HepG2 (cell line): ENCODE results near the gene CXCR5. TPM values are rescaled to one million over a fixed set of nuclear protein-coding genes. Genes with fewer than 3 reads are reported as not detected.

ENCODE experiments used
- ATAC-seq: fragments of 200-7000 bp; cut with Tn5 transposase; 3 replicates; pipeline ENCODE4 v1.9.1; 2020; ENCODE audit warnings: mild to moderate bottlenecking, moderate library complexity
- BruUV-seq: library from RNA; stranded (reverse); fragments of 400-500 nt; replicated peaks from 2 replicates; lab custom pipeline; 2021; lab: Mats Ljungman, UMichigan
- CTCF ChIA-PET: fragments of 300-600 bp; formaldehyde crosslinking; extraction: SDS; loops from one replicate; lab custom pipeline; 2021; ENCODE audit warnings: low total read pairs, inconsistent platforms, low intra/inter-chr PET ratio; lab: Yijun Ruan, JAX
- POLR2A ChIA-PET: fragments of 350-600 bp; sonication (Branson Sonifier 250); formaldehyde crosslinking; loops from one replicate; lab custom pipeline; 2020; ENCODE audit warnings: antibody characterized with exemption, inconsistent platforms; lab: Yijun Ruan, JAX
- DNase-seq: peaks from one replicate; pipeline ENCODE4 v3.0.0-alpha.2; 2015; ENCODE audit warnings: low spot score
- FAIRE-seq: peaks from 3 replicates; lab custom pipeline; 2011; peaks lifted over from hg19 to GRCh38; lab: Jason Lieb, UNC
- H2AFZ ChIP-seq: one replicate; pipeline ENCODE4 v1.6.1; 2011; ENCODE audit warnings: low read length, inconsistent platforms
- H3K27ac ChIP-seq: fragments of 300-600 bp; 3 replicates; pipeline ENCODE4 v1.8.0; 2011; ENCODE audit warnings: mixed run types, mild to moderate bottlenecking, mixed read lengths, low read length, inconsistent platforms; ENCODE audit not compliant: insufficient read depth; ENCODE audit errors: extremely low read length
- H3K27me3 ChIP-seq, 2 experiments: fragments of 200-600 bp in 1 of 2; 2 replicates in 1 of 2; 3 replicates in 1 of 2; pipeline versions ENCODE4 v1.6.0 to v1.8.0; 2011; ENCODE audit warnings: low read length in 2 of 2, mild to moderate bottlenecking in 2 of 2, moderate library complexity in 2 of 2, inconsistent platforms in 1 of 2; ENCODE audit not compliant: insufficient read depth in 2 of 2, control insufficient read depth in 1 of 2
- H3K36me3 ChIP-seq, 2 experiments: fragments of 200-600 bp in 1 of 2; replicated peaks in 1 of 2; 2 replicates in 1 of 2; 3 replicates in 1 of 2; pipeline versions ENCODE4 v1.5.1 to v1.8.0; 2011; ENCODE audit warnings: low read length in 2 of 2, inconsistent platforms in 1 of 2; ENCODE audit not compliant: insufficient read depth in 2 of 2, control insufficient read depth in 1 of 2
- H3K4me1 ChIP-seq: 2 replicates; pipeline ENCODE4 v1.5.1; 2012; ENCODE audit warnings: low read length, inconsistent platforms; ENCODE audit not compliant: insufficient read depth
- H3K4me2 ChIP-seq: 2 replicates; pipeline ENCODE4 v1.6.0; 2011; ENCODE audit warnings: low read depth, low read length, inconsistent platforms
- H3K4me3 ChIP-seq, 3 experiments: fragments of 200-600 bp in 1 of 3; sonication (generic), shearing (Covaris generic) in 1 of 3; replicated peaks in 1 of 3; 2 replicates each; pipeline ENCODE4 v1.5.1; 2011 to 2016; ENCODE audit warnings: low read length in 3 of 3, inconsistent platforms in 2 of 3, low read depth in 2 of 3, mild to moderate bottlenecking in 2 of 3, control low read depth in 1 of 3, mixed read lengths in 1 of 3; ENCODE audit not compliant: insufficient read depth in 1 of 3
- H3K79me2 ChIP-seq: one replicate; pipeline ENCODE4 v1.6.1; 2011; ENCODE audit warnings: low read length, inconsistent platforms; ENCODE audit not compliant: insufficient read depth
- H3K9ac ChIP-seq: 2 replicates; pipeline ENCODE4 v1.6.0; 2011; ENCODE audit warnings: mild to moderate bottlenecking, low read depth, low read length, inconsistent platforms; ENCODE audit not compliant: insufficient read depth
- H3K9me3 ChIP-seq: 2 replicates; pipeline ENCODE4 v1.5.1; 2012; ENCODE audit warnings: mild to moderate bottlenecking, low read length
- H4K20me1 ChIP-seq: 2 replicates; pipeline ENCODE4 v1.6.0; 2011; ENCODE audit warnings: inconsistent platforms, mild to moderate bottlenecking, low read length, moderate library complexity; ENCODE audit not compliant: insufficient read depth
- BCL6 ChIP-seq: IDR thresholded peaks from 2 replicates; pipeline ENCODE4 v1.6.1; 2016; ENCODE audit warnings: missing genetic modification reagents, missing compliant biosample characterization
- CEBPB ChIP-seq: IDR thresholded peaks from 2 replicates; pipeline ENCODE4 v1.6.1; 2011; ENCODE audit warnings: low read depth, low read length, improper control_type of control experiment, borderline replicate concordance
- DMAP1 ChIP-seq: IDR thresholded peaks from 2 replicates; pipeline ENCODE4 v1.6.1; 2016
- HMG20A ChIP-seq: IDR thresholded peaks from 2 replicates; pipeline ENCODE4 v1.6.1; 2016; ENCODE audit warnings: borderline replicate concordance
- HNF4A ChIP-seq: sonication (generic); formaldehyde crosslinking; IDR thresholded peaks from 2 replicates; pipeline ENCODE4 v1.4.0; 2020; ENCODE audit warnings: missing genetic modification reagents
- KLF16 ChIP-seq, 2 experiments: sonication (generic) in 1 of 2; formaldehyde crosslinking in 1 of 2; IDR thresholded peaks; 2 replicates each; pipeline versions ENCODE4 v1.6.1 to v1.8.0; 2016 to 2023; ENCODE audit warnings: missing genetic modification reagents in 2 of 2, missing compliant biosample characterization in 1 of 2
- KLF6 ChIP-seq: IDR thresholded peaks from 2 replicates; pipeline ENCODE4 v1.8.0; 2016; ENCODE audit warnings: missing biosample characterization, missing genetic modification reagents
- MATR3 ChIP-seq: sonication (generic); formaldehyde crosslinking; IDR thresholded peaks from 2 replicates; pipeline ENCODE4 v1.4.0; 2020; ENCODE audit warnings: missing genetic modification reagents
- SOX13 ChIP-seq, 3 experiments: fragments of 450-650 bp in 1 of 3; sonication (generic) in 1 of 3; formaldehyde crosslinking in 1 of 3; IDR thresholded peaks in 2 of 3; conservative IDR thresholded peaks in 1 of 3; 2 replicates each; pipeline versions ENCODE4 v1.5.0 to v1.6.1; 2016 to 2020; ENCODE audit warnings: antibody characterized with exemption in 1 of 3, mild to moderate bottlenecking in 1 of 3, missing compliant biosample characterization in 1 of 3, missing genetic modification reagents in 1 of 3, moderate library complexity in 1 of 3
- SOX6 ChIP-seq, 2 experiments: fragments of 450-650 bp in 1 of 2; sonication (generic) in 1 of 2; formaldehyde crosslinking in 1 of 2; IDR thresholded peaks; 2 replicates each; pipeline versions ENCODE4 v1.4.0 to v1.6.1; 2017 to 2020; ENCODE audit warnings: antibody characterized with exemption in 1 of 2, mild to moderate bottlenecking in 1 of 2, missing genetic modification reagents in 1 of 2
- TRIM24 ChIP-seq: sonication (generic); formaldehyde crosslinking; IDR thresholded peaks from 2 replicates; pipeline ENCODE4 v1.8.0; 2022; ENCODE audit warnings: mild to moderate bottlenecking, missing genetic modification reagents
- ZNF10 ChIP-seq: sonication (generic); formaldehyde crosslinking; IDR thresholded peaks from 2 replicates; pipeline ENCODE4 v1.4.0; 2020; ENCODE audit warnings: mild to moderate bottlenecking, low read depth, missing genetic modification reagents, borderline replicate concordance
- ZNF180 ChIP-seq: sonication (generic); formaldehyde crosslinking; IDR thresholded peaks from 2 replicates; pipeline ENCODE4 v1.4.0; 2020; ENCODE audit warnings: low read depth, missing genetic modification reagents, borderline replicate concordance
- ZNF484 ChIP-seq: sonication (generic); formaldehyde crosslinking; IDR thresholded peaks from 2 replicates; pipeline ENCODE4 v1.5.1; 2020; ENCODE audit warnings: mild to moderate bottlenecking, low read depth, missing genetic modification reagents, borderline replicate concordance
- ZNF530 ChIP-seq: sonication (generic); formaldehyde crosslinking; IDR thresholded peaks from 2 replicates; pipeline ENCODE4 v1.5.0; 2020; ENCODE audit warnings: low read depth, mild to moderate bottlenecking, missing genetic modification reagents
- WGBS: methylation state at CpG from one replicate; pipeline ENCODE4 v1.1.6; 2017; ENCODE audit warnings: low lambda C conversion rate; 5-methylcytosine and 5-hydroxymethylcytosine counted together
- in situ Hi-C: cut with HindIII; loops from 2 replicates; pipeline ENCODE4 v1.10.0; 2017; ENCODE audit warnings: low pct_unique_long_range_greater_than_20kb; ENCODE audit not compliant: extremely low pct_ligation_motif_present
- intact Hi-C: fragments of 100-400 bp; cut with micrococcal nuclease; formaldehyde crosslinking; loops from one replicate; pipeline ENCODE4 v1.10.0; 2022; ENCODE audit not compliant: unreplicated experiment
- polyA plus RNA-seq, 8 experiments: library from polyadenylated mRNA; depleted of rRNA in 3 of 8; stranded (reverse) in 7 of 8; unstranded in 1 of 8; fragments of >200 nt; fragmentation: Illumina TruSeq in 4 of 8; extraction: Trizol in 4 of 8; gene quantifications; 2 replicates each; pipeline versions ENCODE4 v1.2.1 to v1.2.3, GENCODE V29; 2011 to 2016; ENCODE audit warnings: low read depth in 4 of 8, missing spikeins in 1 of 8, mixed read lengths in 1 of 8; ENCODE audit not compliant: insufficient read depth in 1 of 8
- total RNA-seq, 5 experiments: library from RNA; depleted of rRNA; stranded (reverse); fragments of >200 nt; fragmentation: Illumina TruSeq; extraction: Trizol; gene quantifications; 2 replicates each; pipeline ENCODE4 v1.2.3, GENCODE V29; 2016; ENCODE audit warnings: low read depth in 1 of 5
- TF ChIP-seq, protein P1 (sequence below): sonication (generic); formaldehyde crosslinking; IDR thresholded peaks from 2 replicates; pipeline ENCODE4 v1.4.0; 2020; ENCODE audit warnings: mild to moderate bottlenecking, missing genetic modification reagents
- TF ChIP-seq, protein P2 (sequence below): sonication (generic); formaldehyde crosslinking; IDR thresholded peaks from 2 replicates; pipeline ENCODE4 v1.8.1; 2023; ENCODE audit warnings: mild to moderate bottlenecking, missing genetic modification reagents
- TF ChIP-seq, protein P3 (sequence below): sonication (generic); formaldehyde crosslinking; conservative IDR thresholded peaks from 2 replicates; pipeline ENCODE4 v1.4.0; 2020; ENCODE audit warnings: mild to moderate bottlenecking, missing genetic modification reagents, moderate library complexity

The CXCR5 gene
- total and polyA plus RNA-seq, 2 of the 13 experiments (the other 11 are each of a cell fraction or from before 2014, with no cell fraction given), result not detected

DNA sequence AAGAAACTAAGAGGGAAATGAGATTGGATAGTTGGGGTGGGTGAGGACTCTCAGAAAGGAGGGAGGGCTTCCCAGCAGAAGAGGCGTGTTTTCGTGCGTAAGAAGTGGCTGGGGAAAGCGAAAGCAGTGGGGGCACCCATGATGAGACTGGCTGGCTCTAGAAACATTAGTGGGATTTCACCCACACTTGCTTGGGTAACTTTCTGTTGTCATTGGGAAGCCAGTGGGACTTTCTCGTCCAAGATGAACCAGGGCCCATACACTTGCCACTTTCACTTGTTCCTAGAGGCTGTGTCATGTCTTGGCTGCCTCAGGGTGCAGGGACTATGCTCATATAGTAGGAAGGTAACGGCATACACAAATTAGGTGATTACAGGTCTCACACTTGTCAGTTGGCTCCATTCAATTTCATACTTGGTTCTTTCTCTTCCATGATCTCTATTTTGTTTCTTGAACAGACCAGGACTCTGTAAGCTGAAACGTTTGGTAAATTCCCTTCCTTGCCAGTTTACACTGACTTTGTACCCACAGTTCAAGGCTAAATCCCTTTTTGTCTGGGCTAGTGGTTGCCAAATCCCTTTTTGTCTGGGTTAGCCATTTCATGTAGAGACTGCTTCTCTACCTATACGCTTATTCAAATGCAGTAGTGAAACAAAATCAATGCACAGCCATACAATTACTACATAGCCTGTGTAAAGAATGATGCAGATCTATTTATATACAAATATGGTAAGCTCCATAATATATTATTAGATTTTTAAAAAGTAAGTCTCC is 42.0 kb upstream of the CXCR5 start:
- POLR2A ChIA-PET, result no interaction called here
- Histone ChIP-seq H3K27me3 (no peaks in the 10 kb centered on the region), H2AFZ (no peak overlapping the region), H3K4me2 (peak overlapping the region; percentile 64), H3K4me3 (no peak overlapping the region; a peak in 2 of 6 replicates), H3K27ac (no peak overlapping the region), H3K9me3 (no peaks in the 10 kb centered on the region), H3K4me1 (peaks cover 30% of the 10 kb centered on the region), H3K9ac (no peak overlapping the region), H4K20me1 (no peaks in the 10 kb centered on the region), H3K36me3 (no peaks in the 10 kb centered on the region), H3K79me2 (no peaks in the 10 kb centered on the region)
- FAIRE-seq, result no peak
- intact Hi-C loops (no loop called here), in situ Hi-C loops (no loop called here)
- WGBS, result 25% methylated on average over 7 of the region's 8 CpGs
- BruUV-seq, result no TSS peak
- CTCF ChIA-PET, result no interaction called here
- peak; percentile 52 for ATAC-seq
- peak; percentile 49 for DNase-seq
- TF ChIP-seq MATR3 (CRISPR knock-in tag), result no peak
- TF ChIP-seq, protein P1, sequence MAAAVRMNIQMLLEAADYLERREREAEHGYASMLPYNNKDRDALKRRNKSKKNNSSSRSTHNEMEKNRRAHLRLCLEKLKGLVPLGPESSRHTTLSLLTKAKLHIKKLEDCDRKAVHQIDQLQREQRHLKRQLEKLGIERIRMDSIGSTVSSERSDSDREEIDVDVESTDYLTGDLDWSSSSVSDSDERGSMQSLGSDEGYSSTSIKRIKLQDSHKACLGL (CRISPR knock-in tag), result no peak
- no peak for TF ChIP-seq KLF16 (CRISPR knock-in tag; IDR thresholded peaks at IDR 0.05)
- 0 out of 2 replicates have a peak, but pooled peaks have one; percentile 32 for TF ChIP-seq HMG20A
- TF ChIP-seq, protein P2, sequence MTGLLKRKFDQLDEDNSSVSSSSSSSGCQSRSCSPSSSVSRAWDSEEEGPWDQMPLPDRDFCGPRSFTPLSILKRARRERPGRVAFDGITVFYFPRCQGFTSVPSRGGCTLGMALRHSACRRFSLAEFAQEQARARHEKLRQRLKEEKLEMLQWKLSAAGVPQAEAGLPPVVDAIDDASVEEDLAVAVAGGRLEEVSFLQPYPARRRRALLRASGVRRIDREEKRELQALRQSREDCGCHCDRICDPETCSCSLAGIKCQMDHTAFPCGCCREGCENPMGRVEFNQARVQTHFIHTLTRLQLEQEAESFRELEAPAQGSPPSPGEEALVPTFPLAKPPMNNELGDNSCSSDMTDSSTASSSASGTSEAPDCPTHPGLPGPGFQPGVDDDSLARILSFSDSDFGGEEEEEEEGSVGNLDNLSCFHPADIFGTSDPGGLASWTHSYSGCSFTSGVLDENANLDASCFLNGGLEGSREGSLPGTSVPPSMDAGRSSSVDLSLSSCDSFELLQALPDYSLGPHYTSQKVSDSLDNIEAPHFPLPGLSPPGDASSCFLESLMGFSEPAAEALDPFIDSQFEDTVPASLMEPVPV (CRISPR knock-in tag), result no peak
- no peak for TF ChIP-seq SOX13 (IDR thresholded peaks at IDR 0.05)
- 0 out of 4 replicates have a peak, but pooled peaks of 1 of the 2 experiments have one; percentile 39 for TF ChIP-seq SOX13 (CRISPR knock-in tag; conservative IDR thresholded peaks at IDR 0.05 in 1 of 2, IDR thresholded peaks at IDR 0.05 in 1 of 2)
- TF ChIP-seq, protein P3, sequence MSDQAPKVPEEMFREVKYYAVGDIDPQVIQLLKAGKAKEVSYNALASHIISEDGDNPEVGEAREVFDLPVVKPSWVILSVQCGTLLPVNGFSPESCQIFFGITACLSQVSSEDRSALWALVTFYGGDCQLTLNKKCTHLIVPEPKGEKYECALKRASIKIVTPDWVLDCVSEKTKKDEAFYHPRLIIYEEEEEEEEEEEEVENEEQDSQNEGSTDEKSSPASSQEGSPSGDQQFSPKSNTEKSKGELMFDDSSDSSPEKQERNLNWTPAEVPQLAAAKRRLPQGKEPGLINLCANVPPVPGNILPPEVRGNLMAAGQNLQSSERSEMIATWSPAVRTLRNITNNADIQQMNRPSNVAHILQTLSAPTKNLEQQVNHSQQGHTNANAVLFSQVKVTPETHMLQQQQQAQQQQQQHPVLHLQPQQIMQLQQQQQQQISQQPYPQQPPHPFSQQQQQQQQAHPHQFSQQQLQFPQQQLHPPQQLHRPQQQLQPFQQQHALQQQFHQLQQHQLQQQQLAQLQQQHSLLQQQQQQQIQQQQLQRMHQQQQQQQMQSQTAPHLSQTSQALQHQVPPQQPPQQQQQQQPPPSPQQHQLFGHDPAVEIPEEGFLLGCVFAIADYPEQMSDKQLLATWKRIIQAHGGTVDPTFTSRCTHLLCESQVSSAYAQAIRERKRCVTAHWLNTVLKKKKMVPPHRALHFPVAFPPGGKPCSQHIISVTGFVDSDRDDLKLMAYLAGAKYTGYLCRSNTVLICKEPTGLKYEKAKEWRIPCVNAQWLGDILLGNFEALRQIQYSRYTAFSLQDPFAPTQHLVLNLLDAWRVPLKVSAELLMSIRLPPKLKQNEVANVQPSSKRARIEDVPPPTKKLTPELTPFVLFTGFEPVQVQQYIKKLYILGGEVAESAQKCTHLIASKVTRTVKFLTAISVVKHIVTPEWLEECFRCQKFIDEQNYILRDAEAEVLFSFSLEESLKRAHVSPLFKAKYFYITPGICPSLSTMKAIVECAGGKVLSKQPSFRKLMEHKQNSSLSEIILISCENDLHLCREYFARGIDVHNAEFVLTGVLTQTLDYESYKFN (CRISPR knock-in tag), result 0 out of 2 replicates have a peak, but pooled peaks have one; percentile 42
- TF ChIP-seq ZNF180, result no peak
- TF ChIP-seq BCL6, result peak; percentile 54; the same call in 1 of the 2 replicates
- peak; percentile 84 for TF ChIP-seq HNF4A (CRISPR knock-in tag)
- TF ChIP-seq ZNF484 (CRISPR knock-in tag), result no peak
- TF ChIP-seq ZNF530 (CRISPR knock-in tag), result no peak
- TF ChIP-seq SOX6 (IDR thresholded peaks at IDR 0.05), result no peak
- TF ChIP-seq SOX6 (CRISPR knock-in tag; IDR thresholded peaks at IDR 0.05), result peak; percentile 73
- no peak for TF ChIP-seq KLF6
- TF ChIP-seq ZNF10 (CRISPR knock-in tag), result no peak
- no peak for TF ChIP-seq DMAP1 (CRISPR knock-in tag)
- TF ChIP-seq CEBPB, result peak; percentile 43; the same call in 1 of the 2 replicates
- TF ChIP-seq TRIM24 (CRISPR knock-in tag), result no peak
